Activated effector memory CD4-positive, alpha-beta T cell treated with anti-CD3 and anti-CD28 coated beads, Interleukin-2, amount 50 U/mL, for 16 hours (primary cell): ENCODE data around the gene GATAD2A.
A peak's percentile ranks its signal among the peaks of the same experiment; 100 is the strongest.
"Not testable (repeated sequence)": the region's sequence is repeated elsewhere in the genome, so short reads cannot be mapped to it uniquely, and the experiment has no call there.

ENCODE experiments used
- DNase-seq: peaks from one replicate; pipeline ENCODE4 v3.0.0-alpha.2; 2020

GATAD2A gene, protein sequence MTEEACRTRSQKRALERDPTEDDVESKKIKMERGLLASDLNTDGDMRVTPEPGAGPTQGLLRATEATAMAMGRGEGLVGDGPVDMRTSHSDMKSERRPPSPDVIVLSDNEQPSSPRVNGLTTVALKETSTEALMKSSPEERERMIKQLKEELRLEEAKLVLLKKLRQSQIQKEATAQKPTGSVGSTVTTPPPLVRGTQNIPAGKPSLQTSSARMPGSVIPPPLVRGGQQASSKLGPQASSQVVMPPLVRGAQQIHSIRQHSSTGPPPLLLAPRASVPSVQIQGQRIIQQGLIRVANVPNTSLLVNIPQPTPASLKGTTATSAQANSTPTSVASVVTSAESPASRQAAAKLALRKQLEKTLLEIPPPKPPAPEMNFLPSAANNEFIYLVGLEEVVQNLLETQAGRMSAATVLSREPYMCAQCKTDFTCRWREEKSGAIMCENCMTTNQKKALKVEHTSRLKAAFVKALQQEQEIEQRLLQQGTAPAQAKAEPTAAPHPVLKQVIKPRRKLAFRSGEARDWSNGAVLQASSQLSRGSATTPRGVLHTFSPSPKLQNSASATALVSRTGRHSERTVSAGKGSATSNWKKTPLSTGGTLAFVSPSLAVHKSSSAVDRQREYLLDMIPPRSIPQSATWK

DNA sequence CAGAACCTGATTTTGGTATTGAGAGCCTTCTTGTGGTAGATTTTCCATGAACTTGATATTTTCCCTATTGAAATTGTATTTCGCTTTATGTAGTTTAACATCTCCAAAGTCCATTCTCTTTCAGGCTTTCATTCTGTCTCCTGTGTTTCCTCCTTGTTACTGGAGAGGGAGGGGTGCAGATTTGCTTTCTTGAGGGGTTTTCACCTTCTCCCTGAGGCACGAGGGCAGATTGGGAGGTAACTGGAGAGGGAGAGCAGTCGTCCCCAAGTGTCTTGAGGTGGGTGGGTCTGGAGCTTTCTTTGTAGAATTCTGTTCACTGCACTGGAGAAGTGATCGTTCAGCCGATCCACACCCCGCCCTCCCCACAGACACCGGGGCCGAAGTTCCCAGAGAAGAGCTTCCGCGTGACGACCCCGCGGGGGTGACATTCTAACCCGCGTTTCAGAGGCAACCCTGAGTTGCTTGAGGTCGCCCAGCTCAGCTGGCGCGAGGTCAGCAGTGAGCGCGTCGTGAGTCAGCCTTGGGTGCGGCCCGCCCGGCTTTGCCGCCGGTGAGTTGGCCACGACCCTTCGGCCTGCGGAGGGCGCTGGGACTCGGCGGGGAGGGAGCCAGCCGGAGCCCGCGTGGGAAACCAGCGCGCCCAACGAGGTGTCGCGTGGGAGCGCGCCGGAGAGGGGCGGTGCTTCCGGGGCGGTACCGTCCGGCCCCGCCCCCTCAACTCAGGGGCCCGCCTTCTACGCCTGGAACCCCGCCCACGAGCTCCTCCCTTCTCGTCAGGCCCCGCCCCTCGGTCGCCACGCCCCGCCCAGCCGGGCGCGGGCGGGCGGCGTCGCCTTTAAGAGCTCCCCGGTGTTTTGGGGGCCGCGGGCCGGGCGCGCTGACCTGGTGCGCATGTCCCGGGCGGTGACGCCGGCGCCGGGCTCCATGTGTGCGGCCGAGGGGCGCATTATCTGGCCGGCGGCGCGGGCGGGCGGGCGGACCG is at the start of gene GATAD2A:
TSS of gene GATAD2A (plus strand) at position 797 of the 982 bp plus-strand sequence. CDS start 59,671 bp downstream, outside the sequence.
- peak; percentile 97 for DNase-seq

DNA sequence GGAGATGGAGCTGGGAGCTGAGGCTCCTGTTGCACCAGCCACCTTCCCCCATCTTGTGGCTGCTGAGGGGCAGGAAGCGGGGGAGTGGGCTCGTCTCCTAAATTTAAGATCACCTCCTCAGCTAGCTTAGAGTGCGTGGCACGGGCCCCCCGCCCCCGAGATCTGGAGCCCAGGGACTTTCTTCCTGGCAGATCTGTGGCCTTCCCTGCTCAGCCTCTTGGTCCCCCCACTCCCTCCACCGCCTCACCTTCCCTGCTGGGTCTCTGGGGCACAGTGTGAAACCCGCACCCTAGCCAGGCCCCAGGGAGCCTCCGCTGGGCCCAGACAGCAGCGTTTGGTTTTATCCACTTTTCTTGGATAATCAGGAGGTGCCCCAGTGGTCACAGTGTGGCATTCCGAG is 49.0 kb upstream of the GATAD2A start:
- no peak for DNase-seq

DNA sequence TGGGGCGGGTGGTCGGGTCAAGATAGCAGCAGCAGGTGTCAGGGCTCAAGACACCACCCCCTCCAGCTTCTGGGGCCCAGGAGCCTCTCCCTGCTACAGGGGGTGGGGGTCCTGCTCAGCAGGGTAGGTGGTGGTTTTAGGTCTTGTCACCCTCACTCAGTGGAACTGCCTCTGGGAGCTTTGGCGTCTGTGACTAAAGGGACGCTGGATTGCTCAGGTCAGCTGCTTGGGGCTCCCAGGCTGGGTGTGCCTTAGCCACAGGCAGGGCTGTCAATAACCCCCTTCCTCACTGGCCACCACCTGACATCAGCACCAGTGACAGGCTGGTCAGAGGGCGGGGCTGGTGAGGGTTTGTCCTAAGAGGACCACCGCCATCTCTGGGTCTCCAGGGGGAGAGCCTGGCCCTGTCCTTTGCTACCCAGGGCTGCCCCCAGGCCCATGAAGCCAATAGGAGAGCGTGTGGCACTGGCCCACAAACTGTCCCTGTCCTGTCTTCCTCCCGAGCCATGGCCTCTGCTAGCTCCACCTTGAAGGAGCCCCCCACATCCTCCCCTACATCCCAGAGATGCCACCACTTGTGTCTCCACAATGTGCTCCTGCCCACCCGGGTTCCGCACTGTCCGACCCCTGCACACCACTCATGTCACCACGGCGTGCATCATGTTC is 48.4 kb upstream of the GATAD2A start:
- no peak for DNase-seq

DNA sequence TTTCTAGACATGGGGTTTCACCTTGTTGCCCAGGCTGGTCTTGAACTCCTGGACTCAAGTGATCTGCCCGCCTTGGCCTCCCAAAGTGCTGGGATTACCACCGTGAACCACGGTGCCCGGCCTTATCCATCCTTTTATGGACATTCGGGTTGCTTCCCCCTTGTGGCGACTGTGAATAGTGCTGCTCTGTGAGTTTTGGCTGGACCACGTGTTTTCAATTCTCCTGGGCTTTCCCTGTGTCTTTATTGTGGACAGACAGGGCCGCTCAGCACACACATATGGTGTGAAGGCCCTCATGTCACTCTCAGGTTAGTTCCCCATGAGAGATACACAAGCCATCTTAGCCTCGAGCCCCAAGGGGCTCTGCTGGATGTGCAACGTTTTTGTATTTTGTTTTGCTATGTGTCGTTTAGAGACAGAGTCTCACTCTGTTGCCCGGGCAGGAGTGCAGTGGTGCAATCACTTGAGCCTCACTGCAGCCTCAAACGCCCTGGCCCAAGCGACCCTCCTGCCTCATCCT is 44.3 kb upstream of the GATAD2A start:
- peak; percentile 87 for DNase-seq

DNA sequence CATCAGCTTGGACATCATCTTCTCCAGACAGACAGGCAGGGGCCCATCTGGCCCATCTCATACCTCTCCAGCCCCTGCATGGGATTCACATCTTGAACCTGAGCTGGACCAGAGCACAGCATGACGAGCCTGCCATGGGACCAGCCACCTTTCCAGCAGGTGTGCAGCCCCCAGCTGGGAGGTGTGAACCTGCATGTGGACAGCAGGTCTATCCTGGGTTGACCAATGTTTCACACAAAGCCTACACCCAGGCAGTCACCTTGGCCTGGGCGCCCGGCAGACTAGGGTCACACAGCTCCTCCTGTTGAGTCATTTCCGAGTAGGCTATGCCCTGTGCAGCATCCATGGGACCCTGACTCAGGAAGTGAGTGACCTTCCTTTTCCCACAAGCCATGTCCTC is 43.4 kb upstream of the GATAD2A start:
- no peak for DNase-seq

DNA sequence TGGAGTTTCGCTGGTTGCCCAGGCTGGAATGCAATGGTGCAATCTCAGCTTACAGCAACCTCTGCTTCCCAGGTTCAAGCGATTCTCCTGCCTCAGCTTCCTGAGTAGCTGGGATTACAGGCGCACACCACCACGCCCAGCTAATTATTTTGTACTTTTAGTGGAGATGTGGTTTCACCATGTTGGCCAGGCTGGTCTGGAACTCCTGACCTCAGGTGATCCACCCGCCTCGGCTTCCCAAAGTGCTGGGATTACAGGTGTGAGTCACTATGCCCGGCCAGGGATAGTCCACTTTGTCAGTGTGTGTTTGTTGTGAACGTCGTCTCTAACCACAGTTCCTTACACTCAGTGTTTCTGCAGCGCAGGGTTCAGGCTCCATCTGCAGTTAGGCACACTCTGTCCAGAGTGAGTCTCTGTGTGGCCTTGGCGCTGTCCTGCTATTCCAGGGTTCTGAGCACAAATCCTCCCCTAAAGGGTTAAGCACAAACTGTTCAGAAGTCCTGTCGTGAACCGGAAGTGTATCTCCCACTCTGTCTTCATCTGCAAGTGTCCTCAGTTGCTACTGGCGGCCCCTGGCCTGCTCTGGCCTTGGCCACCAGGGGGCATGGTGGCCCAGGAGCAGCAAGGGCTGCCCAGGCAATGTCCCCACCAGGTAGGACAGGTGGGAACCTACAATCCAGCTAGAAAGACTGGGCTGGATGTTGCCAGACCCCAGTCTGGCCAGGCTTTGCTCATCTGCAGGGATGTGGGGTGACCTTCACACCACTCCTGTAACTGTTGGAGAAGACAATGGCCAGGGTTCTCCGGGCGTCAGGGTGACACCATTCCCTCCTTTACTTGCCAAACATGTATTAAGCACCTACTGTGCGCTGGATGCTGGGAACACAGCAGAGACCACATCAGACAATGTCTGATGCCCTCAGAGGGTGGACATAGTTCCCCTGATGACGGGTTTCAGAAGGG is 38.8 kb upstream of the GATAD2A start:
- DNase-seq: peak; percentile 89

DNA sequence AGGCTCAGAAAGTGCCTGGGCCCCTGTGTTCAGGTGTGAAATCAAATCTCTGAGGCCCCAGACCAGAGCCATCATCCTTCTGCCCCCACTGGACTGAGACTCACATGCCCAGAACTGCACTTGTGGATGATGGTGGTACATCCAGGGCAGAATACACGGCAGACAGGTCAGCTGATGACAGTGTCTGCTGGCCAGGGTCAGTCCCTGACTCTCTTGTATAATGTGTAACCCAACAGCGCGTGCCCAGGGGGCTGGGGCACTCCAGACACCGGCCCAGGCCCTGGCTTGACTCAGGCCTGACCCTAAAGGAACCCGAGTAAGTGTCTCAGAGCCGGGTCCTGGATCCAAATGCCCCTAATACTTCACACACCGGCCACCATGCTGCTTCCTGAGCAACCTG is 37.4 kb upstream of the GATAD2A start:
- no peak for DNase-seq

DNA sequence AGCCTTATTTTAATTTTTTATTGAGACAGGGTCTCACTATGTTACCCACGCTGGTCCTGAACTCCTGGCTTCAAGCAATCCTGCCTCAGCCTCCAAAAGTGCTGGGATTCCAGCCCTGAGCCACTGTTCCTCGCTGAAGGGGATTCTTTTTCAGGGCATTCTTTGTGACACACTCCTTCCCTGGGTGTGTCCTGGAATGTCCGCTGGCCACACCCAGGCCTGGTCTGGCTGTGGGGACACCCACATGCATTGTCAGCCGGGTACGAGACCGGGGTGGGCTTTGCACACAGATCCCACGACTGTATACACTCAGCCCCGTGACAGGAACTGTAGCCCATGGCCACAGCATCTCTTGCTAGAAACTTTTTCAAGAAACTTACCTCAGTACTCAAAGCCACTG is 34.4 kb upstream of the GATAD2A start:
- no peak for DNase-seq

DNA sequence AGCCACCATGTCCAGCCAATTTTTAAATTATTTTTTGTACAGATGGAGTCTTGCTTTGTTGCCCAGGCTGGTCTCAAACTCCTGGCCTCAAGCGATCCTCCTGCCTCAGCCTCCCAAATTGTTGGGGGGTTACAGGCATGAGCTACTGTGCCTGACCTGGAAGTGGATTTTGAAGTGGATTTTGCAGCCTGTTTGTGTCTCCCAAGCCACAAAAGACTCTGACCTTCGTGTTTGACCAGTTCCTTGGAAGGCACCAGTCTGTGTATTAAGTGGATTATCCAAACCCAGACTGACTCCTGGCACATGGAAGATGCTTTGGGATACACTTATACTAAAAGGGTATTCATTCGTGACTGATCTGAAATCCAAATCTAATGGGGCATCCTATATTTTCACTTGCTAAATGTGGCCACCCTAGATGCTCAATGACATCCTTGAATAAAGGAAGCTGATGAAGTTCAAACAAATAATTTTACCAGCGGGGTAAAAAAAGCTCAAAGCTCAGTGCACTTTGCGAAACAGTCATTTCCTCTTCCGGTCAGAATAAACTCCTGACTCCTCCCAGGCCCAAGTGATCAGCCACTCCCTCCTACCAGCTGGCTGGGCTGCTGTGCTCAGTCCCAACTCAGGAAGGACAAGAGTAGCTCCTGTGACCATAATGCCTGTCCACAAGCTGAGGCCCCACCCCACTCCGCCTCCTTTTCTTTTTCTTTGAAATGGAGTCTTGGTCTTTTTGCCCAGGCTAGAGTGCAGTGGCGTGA is 32.6 kb upstream of the GATAD2A start:
- peak; percentile 77 for DNase-seq

DNA sequence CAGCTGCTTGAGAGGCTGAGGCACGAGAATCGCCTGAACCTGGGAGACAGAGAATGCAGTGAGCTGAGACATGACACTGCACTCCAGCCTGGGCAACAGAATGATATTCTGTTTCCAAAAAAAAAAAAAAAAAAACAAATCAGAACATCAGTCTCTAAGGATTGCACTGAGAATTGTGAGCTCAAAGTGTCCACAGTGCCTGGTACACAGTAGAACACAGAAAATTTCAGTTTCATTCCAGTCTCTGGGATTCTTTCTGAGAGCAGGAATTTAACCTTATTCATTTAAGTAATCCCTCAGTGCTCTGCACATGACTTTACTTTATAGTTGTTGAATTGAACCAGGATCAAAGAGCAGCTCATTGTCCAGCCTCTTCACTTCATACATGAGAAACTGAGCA is 25.9 kb upstream of the GATAD2A start:
- DNase-seq: no peak

DNA sequence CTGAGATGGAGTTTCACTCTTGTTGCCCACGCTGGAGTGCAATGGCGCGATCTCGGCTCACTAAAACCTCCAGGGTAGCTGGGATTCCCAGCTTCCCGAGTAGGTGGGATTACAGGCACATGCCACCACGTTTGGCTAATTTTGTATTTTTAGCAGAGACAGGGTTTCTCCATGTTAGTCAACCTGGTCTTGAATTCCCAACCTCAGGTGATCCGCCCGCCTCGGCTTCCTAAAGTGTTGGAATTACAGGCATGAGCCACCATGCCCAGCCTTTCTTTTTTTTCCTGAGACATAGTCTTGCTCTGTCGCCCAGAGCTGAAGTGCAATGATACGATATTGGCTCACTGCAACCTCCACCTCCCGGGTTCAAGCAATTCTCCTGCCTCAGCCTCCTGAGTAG is 25.2 kb upstream of the GATAD2A start:
- DNase-seq: not testable (repeated sequence)

DNA sequence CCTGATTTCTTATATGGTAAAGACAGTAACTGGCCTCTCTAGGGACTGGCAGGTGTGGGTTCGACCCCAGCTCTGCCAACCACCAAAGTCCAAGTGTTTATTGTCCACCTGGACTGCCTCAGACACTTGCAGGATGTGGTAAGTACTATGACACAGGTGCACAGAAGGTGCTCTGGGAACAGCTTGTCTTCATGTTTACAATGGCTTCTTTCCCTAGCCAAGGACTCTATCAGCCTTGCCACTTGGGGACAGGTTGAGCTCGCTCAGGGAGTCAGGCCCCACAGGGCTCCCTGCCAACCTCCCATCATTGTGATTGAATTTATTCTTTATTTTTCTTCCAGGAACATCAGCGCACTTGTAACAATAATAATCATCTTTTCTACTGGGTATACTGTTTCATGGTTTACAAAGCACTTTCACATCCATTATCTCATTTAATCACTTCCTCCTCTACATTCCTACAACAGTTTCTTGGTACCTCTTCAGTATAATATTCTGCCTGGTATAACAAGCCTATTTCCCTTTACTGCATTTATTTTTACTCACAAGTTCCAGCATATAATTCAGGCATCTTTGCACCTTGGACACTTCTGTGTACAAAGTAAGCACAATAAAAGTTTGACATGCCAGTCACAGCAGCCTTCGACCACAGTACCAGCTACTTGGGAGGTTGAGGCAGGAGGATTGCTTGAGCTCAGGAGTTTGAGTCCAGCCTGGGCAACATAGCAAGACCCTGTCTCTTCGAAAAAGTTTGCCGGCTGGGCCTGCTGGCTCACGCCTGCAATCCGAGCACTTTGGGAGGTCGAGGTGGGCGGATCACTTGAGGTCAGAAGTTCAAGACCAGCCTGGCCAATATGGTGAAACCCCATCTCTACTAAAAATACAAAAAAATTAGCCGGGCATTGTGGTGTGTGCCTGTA is 24.2 kb upstream of the GATAD2A start:
- no peak for DNase-seq

DNA sequence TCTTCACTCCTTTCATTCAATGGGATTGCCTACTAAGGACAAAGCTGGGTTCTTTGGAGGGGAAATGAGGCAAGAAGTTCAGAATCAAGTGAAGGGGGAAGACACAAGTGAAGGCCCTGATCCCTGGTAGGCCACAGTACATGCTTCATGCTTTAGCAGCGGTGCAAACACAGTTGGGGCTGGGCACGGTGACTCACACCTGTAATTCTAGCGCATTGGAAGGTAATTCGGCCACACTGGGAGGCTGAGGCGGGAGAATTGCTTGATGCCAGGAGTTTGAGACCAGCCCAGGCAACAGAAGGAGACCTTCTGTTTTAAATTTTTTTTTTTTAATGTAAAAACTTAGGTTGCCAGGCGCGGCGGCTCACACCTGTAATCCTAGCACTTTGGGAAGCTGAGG is 23.4 kb upstream of the GATAD2A start:
- DNase-seq: no peak

DNA sequence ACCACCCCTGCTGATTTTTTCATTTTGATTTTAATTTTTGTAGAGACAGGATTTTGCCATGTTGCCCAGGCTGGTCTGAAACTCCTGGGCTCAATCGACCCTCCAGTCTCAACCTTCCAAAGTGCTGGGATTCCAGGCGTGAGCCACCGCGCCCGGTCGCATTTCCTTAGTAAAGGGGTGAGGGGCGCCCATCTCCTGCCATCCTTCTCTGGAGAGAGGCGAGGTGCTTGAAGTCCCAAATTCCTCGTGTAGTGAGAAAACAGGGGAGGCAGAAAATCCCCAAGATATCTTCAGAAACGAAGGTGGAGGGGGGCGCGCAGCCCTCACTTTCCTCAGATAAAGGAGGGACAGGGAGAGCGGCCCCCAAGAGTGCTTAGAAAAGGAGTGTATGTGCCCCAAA is 21.0 kb upstream of the GATAD2A start:
- no peak for DNase-seq

DNA sequence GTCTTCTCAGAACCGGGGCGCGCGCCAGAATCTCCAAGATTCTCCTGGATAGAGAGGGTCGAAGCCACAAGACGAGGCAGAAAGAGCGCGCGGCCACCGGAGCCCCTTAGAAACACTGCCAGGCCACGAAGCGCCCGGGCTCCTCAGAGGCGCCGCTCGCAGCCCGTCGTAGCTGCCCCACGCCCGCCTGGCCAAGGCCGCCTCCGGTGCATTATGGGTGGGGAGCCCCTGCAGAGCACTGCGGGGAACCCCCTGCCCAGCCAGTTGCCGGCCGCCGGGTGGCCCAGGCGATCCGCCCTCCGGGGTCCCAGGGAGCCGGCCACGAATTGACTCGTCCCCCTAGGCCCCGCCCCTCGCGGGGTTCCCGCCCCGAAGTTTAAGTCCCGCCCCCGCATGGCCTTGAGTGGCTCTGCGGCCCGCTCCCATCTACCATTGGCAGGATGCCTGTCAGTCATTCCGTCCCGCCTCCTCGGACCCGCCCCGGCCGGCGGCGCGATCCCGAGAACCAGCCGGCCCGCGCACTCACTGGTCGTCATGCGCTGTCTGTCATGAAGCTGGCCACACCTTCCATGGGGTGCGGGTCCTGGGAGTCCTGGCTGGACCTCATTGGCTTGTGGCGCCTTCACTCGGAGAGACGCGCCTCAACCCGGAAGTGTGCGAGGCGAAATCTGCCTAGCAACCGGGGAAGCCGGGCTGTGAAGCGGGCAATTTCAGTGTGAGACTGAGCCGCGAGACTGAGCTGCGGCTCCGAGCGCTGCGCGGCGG is 20.2 kb upstream of the GATAD2A start:
- peak; percentile 100 for DNase-seq

DNA sequence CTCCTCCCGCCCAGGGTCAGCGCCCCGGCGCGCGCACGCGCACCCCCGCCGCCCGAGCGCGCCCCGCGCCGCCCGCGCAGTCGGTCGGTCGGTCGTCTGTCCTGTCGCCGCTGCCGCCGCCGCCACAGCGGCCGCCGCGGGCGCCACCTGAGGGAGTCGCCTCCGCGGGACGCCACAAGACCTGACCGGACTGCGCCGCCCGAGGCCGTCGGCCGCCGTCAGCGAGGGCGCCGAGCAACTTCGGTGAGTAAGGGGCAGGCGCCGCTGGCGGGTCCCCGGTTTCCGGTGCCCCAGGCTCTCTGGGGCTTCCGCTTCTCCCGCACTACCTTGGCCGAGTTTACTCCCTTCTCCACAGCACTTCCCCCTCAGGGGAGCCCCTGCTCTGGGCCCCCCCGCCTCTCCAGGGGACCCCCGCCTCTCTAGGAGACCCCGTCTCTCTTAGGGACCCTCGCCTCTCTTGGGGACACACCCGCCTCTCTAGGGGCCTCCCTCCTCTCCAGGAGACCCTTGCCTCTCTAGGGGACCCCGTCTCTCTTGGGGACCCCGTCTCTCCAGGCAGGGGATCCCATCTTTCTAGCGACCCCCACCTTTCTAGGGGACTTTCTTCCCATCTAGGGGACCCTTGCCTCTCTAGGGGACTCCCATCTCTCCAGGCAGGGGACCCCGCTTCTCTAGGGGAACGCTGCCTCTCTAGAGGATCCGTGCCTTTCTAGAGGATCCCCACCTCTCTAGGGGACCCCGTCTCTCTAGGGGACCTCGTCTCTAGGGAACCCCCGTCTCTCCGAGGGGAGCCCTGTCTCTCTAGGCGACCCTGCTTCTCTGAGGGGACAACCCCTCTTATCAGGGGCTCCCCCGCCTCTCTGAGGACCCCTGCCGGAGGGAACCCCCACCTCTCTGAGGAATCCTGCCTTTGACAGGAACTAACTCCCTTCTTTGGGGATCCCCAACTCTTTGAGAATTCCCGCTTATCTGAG is 19.3 kb upstream of the GATAD2A start:
- peak; percentile 74 for DNase-seq

DNA sequence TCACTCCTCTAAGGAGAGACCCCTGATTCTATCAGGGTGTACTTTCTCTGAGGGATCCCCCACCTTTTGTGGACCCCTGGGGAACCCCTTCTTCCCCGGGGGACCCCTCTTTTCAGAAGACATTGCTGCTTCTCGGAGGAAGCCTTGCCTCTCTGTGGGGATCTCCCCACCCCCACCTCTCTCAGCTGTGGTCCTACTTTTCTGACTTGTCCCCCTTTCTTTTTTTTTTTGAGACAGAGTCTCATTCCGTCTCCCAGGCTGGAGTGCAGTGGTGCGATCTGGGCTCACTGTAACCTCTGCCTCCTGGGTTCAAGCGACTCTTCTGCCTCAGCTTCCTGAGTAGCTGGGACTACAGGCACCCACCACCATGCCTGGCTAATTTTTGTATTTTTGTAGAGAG is 18.4 kb upstream of the GATAD2A start:
- DNase-seq: no peak
